ENCODE results near the gene GNAI2.

GNAI2 gene

GRCh38 chr3:50230104-50230793 is 5.8 kb upstream of the GNAI2 start:
- no peaks in the 10 kb centered on the region for H3K9me3 ChIP-seq
- TF ChIP-seq CTCF (IDR thresholded peaks at IDR 0.05): no peak
- H3K27me3 ChIP-seq: no peaks in the 10 kb centered on the region
- no peaks in the 10 kb centered on the region for H3K36me3 ChIP-seq
- DNase-seq: no peak
- no peak overlapping the region for H3K4me3 ChIP-seq
- H3K27ac ChIP-seq: no peak overlapping the region
- H3K4me1 ChIP-seq: peaks cover 0 to 36% (median 20%) of the 10 kb centered on the region in 4 donors
- intact Hi-C loops (cut with DNase I; ENCODE audit: low total_unique reads): no loop called here

- H3K27ac ChIP-seq: no peak overlapping the region
- no peak for TF ChIP-seq CTCF (IDR thresholded peaks at IDR 0.05)
- H3K36me3 ChIP-seq: no peaks in the 10 kb centered on the region
- no peaks in the 10 kb centered on the region for H3K9me3 ChIP-seq
- H3K4me3 ChIP-seq: no peak overlapping the region
- intact Hi-C loops (cut with DNase I; ENCODE audit: low total_unique reads): no loop called here
- H3K27me3 ChIP-seq: no peaks in the 10 kb centered on the region
- DNase-seq: no peak
- H3K4me1 ChIP-seq: peaks cover 0 to 37% (median 21%) of the 10 kb centered on the region in 4 donors
Observed at GRCh38 chr3:50230794-50231125, 5.2 kb upstream of the GNAI2 start.

GRCh38 chr3:50231581-50231980 is 4.4 kb upstream of the GNAI2 start:
- Histone ChIP-seq H3K27ac (no peak overlapping the region), H3K4me3 (no peak overlapping the region)

DNA sequence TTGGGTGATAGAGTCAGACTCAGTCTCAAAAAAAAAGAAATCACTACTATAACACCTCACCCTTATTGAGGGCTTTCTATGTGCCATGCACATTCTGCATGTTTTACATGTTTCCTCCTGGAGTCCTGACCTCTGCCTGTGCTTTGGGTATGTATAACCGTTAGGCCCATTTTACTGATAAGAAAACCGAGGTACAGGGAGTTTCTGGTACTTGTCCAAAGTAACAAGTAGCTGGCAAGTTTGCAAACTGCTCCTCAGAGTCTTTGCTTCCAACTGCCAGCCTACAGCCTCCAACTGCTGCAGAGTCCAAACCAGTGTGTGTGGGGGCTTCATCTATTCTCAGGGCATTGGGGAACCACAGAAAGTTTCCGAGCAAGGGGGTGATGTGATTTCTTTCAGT is 3.7 kb upstream of the GNAI2 start:
- Histone ChIP-seq H3K36me3 (no peaks in the 10 kb centered on the region), H3K27me3 (no peaks in the 10 kb centered on the region), H3K4me3 (no peak overlapping the region), H3K9me3 (no peaks in the 10 kb centered on the region), H3K27ac (no peak overlapping the region), H3K4me1 (peaks cover 0 to 30% (median 11%) of the 10 kb centered on the region in 4 donors)
- no peak for DNase-seq
- intact Hi-C loops (cut with DNase I; ENCODE audit: low total_unique reads): no loop called here
- no peak for TF ChIP-seq CTCF (IDR thresholded peaks at IDR 0.05)

More at GRCh38 chr3:50231581-50231980, 4.4 kb upstream of the GNAI2 start:
- DNase-seq: no peak
- H3K36me3 ChIP-seq: no peaks in the 10 kb centered on the region
- peaks cover 0 to 29% (median 16%) of the 10 kb centered on the region in 4 donors for H3K4me1 ChIP-seq
- no peaks in the 10 kb centered on the region for H3K9me3 ChIP-seq
- no peak for TF ChIP-seq CTCF (IDR thresholded peaks at IDR 0.05)
- H3K27me3 ChIP-seq: no peaks in the 10 kb centered on the region
- intact Hi-C loops (cut with DNase I; ENCODE audit: low total_unique reads): no loop called here

DNA sequence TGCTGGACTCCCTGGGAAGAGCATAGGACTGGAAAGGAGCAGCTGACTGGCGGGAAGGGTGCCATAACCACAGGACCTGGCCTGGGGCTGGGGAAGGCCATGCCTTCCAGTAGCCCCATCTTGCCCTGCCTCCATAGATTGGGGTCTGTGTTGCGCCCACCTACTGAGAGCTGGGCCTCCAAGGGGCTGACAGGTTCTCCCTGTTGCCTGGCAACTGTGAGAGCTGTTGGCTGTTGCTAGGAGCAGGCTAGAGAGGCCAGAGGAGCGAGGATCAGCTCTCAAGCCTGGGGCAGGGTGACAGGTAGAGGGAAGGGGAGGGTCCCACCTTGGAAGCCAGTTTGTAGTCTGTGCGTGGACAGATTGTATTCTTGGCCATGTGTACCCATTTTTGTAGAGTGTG is 2.8 kb upstream of the GNAI2 start:
- Histone ChIP-seq H3K36me3 (no peaks in the 10 kb centered on the region), H3K27ac (no peak overlapping the region), H3K4me1 (peaks cover 0 to 32% (median 6%) of the 10 kb centered on the region in 4 donors), H3K4me3 (no peak overlapping the region), H3K9me3 (no peaks in the 10 kb centered on the region), H3K27me3 (no peaks in the 10 kb centered on the region)
- intact Hi-C loops (cut with DNase I; ENCODE audit: low total_unique reads): no loop called here
- no peak for TF ChIP-seq CTCF (IDR thresholded peaks at IDR 0.05)
- DNase-seq: no peak
